Activated CD4-positive, alpha-beta T cell treated with anti-CD3 and anti-CD28 coated beads, Interleukin-2, amount 50 U/mL, for 4 hours (primary cell): ENCODE data around the gene MAML3.

Experiments used
- DNase-seq, 2 experiments: peaks; one replicate each; pipeline ENCODE4 v3.0.0-alpha.2; 2020

Gene MAML3

GRCh38 chr4:140153718-140154571 is at the start of gene MAML3:
Gene MAML3, minus strand, starts transcription at chr4:140154184. Its CDS starts 857 bp downstream, at chr4:140153327.
- peak; percentile 80 to 82 for DNase-seq

GRCh38 chr4:140198942-140199341 is 45.0 kb upstream of the MAML3 start:
- no peak for DNase-seq

GRCh38 chr4:140195806-140196205 is 41.8 kb upstream of the MAML3 start:
- no peak for DNase-seq

- no peak for DNase-seq
Observed at GRCh38 chr4:140189805-140190204, 35.8 kb upstream of the MAML3 start.

- no peak for DNase-seq
Observed at GRCh38 chr4:140188975-140189374, 35.0 kb upstream of the MAML3 start.

GRCh38 chr4:140187316-140187695 is 33.3 kb upstream of the MAML3 start:
- no peak for DNase-seq

- no peak for DNase-seq
Observed at GRCh38 chr4:140186651-140187315, 32.8 kb upstream of the MAML3 start.

GRCh38 chr4:140186082-140186438 is 32.1 kb upstream of the MAML3 start:
- DNase-seq, result no peak

GRCh38 chr4:140185412-140186081 is 31.6 kb upstream of the MAML3 start:
- DNase-seq, result no peak

- DNase-seq, result no peak
Observed at GRCh38 chr4:140183270-140183669, 29.3 kb upstream of the MAML3 start.

GRCh38 chr4:140180577-140180976 is 26.6 kb upstream of the MAML3 start:
- DNase-seq, result no peak

GRCh38 chr4:140176735-140177134 is 22.8 kb upstream of the MAML3 start:
- DNase-seq, result no peak

- DNase-seq, result no peak
Observed at GRCh38 chr4:140174543-140174942, 20.6 kb upstream of the MAML3 start.

- no peak for DNase-seq
Observed at GRCh38 chr4:140172960-140173359, 19.0 kb upstream of the MAML3 start.

- DNase-seq, result no peak
Observed at GRCh38 chr4:140170299-140170698, 16.3 kb upstream of the MAML3 start.

- no peak for DNase-seq
Observed at GRCh38 chr4:140168936-140169335, 15.0 kb upstream of the MAML3 start.

- DNase-seq, result no peak
Observed at GRCh38 chr4:140168474-140168873, 14.5 kb upstream of the MAML3 start.

- no peak for DNase-seq
Observed at GRCh38 chr4:140163029-140163810, 9.2 kb upstream of the MAML3 start.

- DNase-seq, result no peak
Observed at GRCh38 chr4:140162596-140162995, 8.6 kb upstream of the MAML3 start.

GRCh38 chr4:140158365-140159030 is 4.5 kb upstream of the MAML3 start:
- DNase-seq, result no peak

- no peak for DNase-seq
Observed at GRCh38 chr4:140157341-140157740, 3.4 kb upstream of the MAML3 start.

GRCh38 chr4:140156529-140157171 is 2.7 kb upstream of the MAML3 start:
- DNase-seq, result peak; percentile 7 to 18
